K562 (cell line): ENCODE measurements around the gene NOA1. TPM values are rescaled to one million over a fixed set of nuclear protein-coding genes. Genes with fewer than 3 reads are reported as not detected.

ENCODE experiments used
- ATAC-seq: fragments of 200-7000 bp; cut with Tn5 transposase; 3 replicates; pipeline ENCODE4 v1.9.1; 2020; ENCODE audit warnings: moderate library complexity
- BruUV-seq: library from RNA; stranded (reverse); fragments of 400-500 nt; replicated peaks from 2 replicates; lab custom pipeline; 2021; lab: Mats Ljungman, UMichigan
- CTCF ChIA-PET: fragments of 300-600 bp; formaldehyde crosslinking; extraction: SDS; loops from one replicate; lab custom pipeline; 2021; ENCODE audit warnings: low intra/inter-chr PET ratio; lab: Yijun Ruan, JAX
- POLR2A ChIA-PET: fragments of 300-600, 350-650 bp; sonication (Branson Sonifier 250); formaldehyde crosslinking; extraction: SDS; loops from one replicate; lab custom pipeline; 2021; ENCODE audit warnings: antibody characterized with exemption, inconsistent platforms; lab: Yijun Ruan, JAX
- DNase-seq, 4 experiments: peaks; one replicate each; pipeline versions ENCODE4 v3.0.0 to v3.0.0-alpha.2; 2011 to 2018; ENCODE audit warnings: low spot score in 3 of 4, mixed read lengths in 3 of 4; ENCODE audit errors: extremely low read depth in 1 of 4
- FAIRE-seq: peaks from 2 replicates; lab custom pipeline; 2011; peaks lifted over from hg19 to GRCh38; lab: Jason Lieb, UNC
- H2AFZ ChIP-seq: 2 replicates; pipeline ENCODE4 v1.6.0; 2011; ENCODE audit warnings: low read depth, low read length, control low read depth, inconsistent platforms
- H3K27ac ChIP-seq: fragments of 200-600 bp; 3 replicates; pipeline ENCODE4 v1.8.0; 2011; ENCODE audit warnings: low read depth, mild to moderate bottlenecking, control low read depth, inconsistent platforms, low read length, moderate library complexity, mixed read lengths; ENCODE audit errors: extremely low read depth
- H3K27me3 ChIP-seq, 2 experiments: fragments of 300-600 bp in 1 of 2; 2 replicates in 1 of 2; 3 replicates in 1 of 2; pipeline versions ENCODE4 v1.6.0 to v1.8.0; 2011; ENCODE audit warnings: inconsistent platforms in 2 of 2, low read length in 2 of 2, mild to moderate bottlenecking in 1 of 2, mixed read lengths in 1 of 2, moderate library complexity in 1 of 2; ENCODE audit not compliant: control insufficient read depth in 2 of 2, insufficient read depth in 2 of 2
- H3K36me3 ChIP-seq: fragments of 300-600 bp; 3 replicates; pipeline ENCODE4 v1.8.0; 2011; ENCODE audit warnings: mild to moderate bottlenecking, low read length, inconsistent platforms; ENCODE audit not compliant: control insufficient read depth, insufficient read depth
- H3K4me1 ChIP-seq, 2 experiments: fragments of 200-600 bp in 1 of 2; replicated peaks in 1 of 2; 2 replicates in 1 of 2; 3 replicates in 1 of 2; pipeline versions ENCODE4 v1.5.1 to v1.8.0; 2011; ENCODE audit warnings: inconsistent platforms in 2 of 2, low read length in 2 of 2, mild to moderate bottlenecking in 1 of 2, mixed read lengths in 1 of 2, moderate library complexity in 1 of 2; ENCODE audit not compliant: control insufficient read depth in 2 of 2, insufficient read depth in 2 of 2
- H3K4me2 ChIP-seq: 2 replicates; pipeline ENCODE4 v1.6.1; 2011; ENCODE audit warnings: low read length, control low read depth, inconsistent platforms, mixed read lengths; ENCODE audit not compliant: insufficient read depth
- H3K4me3 ChIP-seq: fragments of 200-600 bp; sonication (generic), shearing (Covaris generic); 2 replicates; pipeline ENCODE4 v1.5.1; 2016; ENCODE audit warnings: control low read depth, inconsistent platforms
- H3K79me2 ChIP-seq: fragments of 200-600 bp; 3 replicates; pipeline ENCODE4 v1.8.0; 2011; ENCODE audit warnings: low read length, inconsistent platforms; ENCODE audit not compliant: control insufficient read depth, insufficient read depth
- H3K9ac ChIP-seq, 2 experiments: 2 replicates each; pipeline versions ENCODE4 v1.6.0 to v1.6.1; 2011; ENCODE audit warnings: low read depth in 2 of 2, low read length in 2 of 2, control low read depth in 1 of 2, inconsistent platforms in 1 of 2, mild to moderate bottlenecking in 1 of 2, mixed read lengths in 1 of 2; ENCODE audit not compliant: insufficient read depth in 1 of 2
- H3K9me1 ChIP-seq: one replicate; pipeline ENCODE4 v1.6.0; 2011; ENCODE audit warnings: inconsistent platforms, mild to moderate bottlenecking, low read length, moderate library complexity; ENCODE audit not compliant: control insufficient read depth, insufficient read depth
- H3K9me3 ChIP-seq: replicated peaks from 2 replicates; pipeline ENCODE4 v1.5.1; 2011; ENCODE audit warnings: low read depth, low read length, inconsistent platforms; ENCODE audit not compliant: control insufficient read depth, insufficient read depth
- H4K20me1 ChIP-seq: replicated peaks from 2 replicates; pipeline ENCODE4 v1.6.1; 2011; ENCODE audit warnings: low read length, inconsistent platforms, mixed read lengths; ENCODE audit not compliant: control insufficient read depth, insufficient read depth
- ARID3A ChIP-seq: IDR thresholded peaks from 2 replicates; pipeline ENCODE4 v1.6.1; 2012; ENCODE audit warnings: low read depth, low read length, improper control_type of control experiment, borderline replicate concordance
- MITF ChIP-seq: IDR thresholded peaks from 2 replicates; pipeline ENCODE4 v1.6.1; 2014; ENCODE audit warnings: antibody characterized with exemption
- PHB2 ChIP-seq: fragments of 450-650 bp; IDR thresholded peaks from 2 replicates; pipeline ENCODE4 v1.6.1; 2017; ENCODE audit warnings: low read depth
- SMARCB1 ChIP-seq: IDR thresholded peaks from 2 replicates; pipeline ENCODE4 v1.6.1; 2011; ENCODE audit warnings: improper control_type of control experiment, low read depth; ENCODE audit not compliant: insufficient read length
- TFE3 ChIP-seq: fragments of 450-650 bp; formaldehyde crosslinking; IDR thresholded peaks from 2 replicates; pipeline ENCODE4 v1.4.0; 2020; ENCODE audit warnings: mild to moderate bottlenecking, mixed read lengths
- TRIM24 ChIP-seq, 2 experiments: fragments of 450-650 bp; IDR thresholded peaks; 2 replicates each; pipeline ENCODE4 v1.6.1; 2016
- ZBTB11 ChIP-seq, 3 experiments: fragments of 200-800 bp in 1 of 3; fragments of 250-450 bp in 1 of 3; fragments of 450-650 bp in 1 of 3; sonication (Bioruptor Pico) in 1 of 3; sonication (Bioruptor generic) in 1 of 3; formaldehyde crosslinking in 1 of 3; IDR thresholded peaks; 2 replicates each; pipeline versions ENCODE4 v1.6.1 to v1.8.0; 2016 to 2022; ENCODE audit warnings: mild to moderate bottlenecking in 2 of 3, missing genetic modification characterization in 2 of 3, missing compliant biosample characterization in 1 of 3, moderate library complexity in 1 of 3
- ZNF311 ChIP-seq: fragments of 250-450 bp; sonication (Bioruptor Pico); IDR thresholded peaks from 2 replicates; pipeline ENCODE4 v1.4.0; 2020; ENCODE audit warnings: mild to moderate bottlenecking, moderate library complexity
- ZNF398 ChIP-seq: fragments of 250-450 bp; sonication (Bioruptor Pico); IDR thresholded peaks from 2 replicates; pipeline ENCODE4 v1.8.0; 2021; ENCODE audit warnings: moderate library complexity, mild to moderate bottlenecking, inconsistent platforms
- ZNF655 ChIP-seq: fragments of 250-450 bp; sonication (Bioruptor Pico); IDR thresholded peaks from 2 replicates; pipeline ENCODE4 v1.5.0; 2021
- WGBS: fragments of 100-300 bp; shearing (Covaris generic); methylation state at CpG from one replicate; pipeline ENCODE4 v1.1.6; 2016; ENCODE audit warnings: low coverage, mixed read lengths; ENCODE audit not compliant: insufficient coverage; ENCODE audit errors: missing lambda C conversion rate; 5-methylcytosine and 5-hydroxymethylcytosine counted together
- in situ Hi-C: fragments of 300-500 bp; cut with MboI; formaldehyde crosslinking; loops from 4 replicates; pipeline ENCODE4 v1.15.0; 2018; ENCODE audit warnings: inconsistent platforms, mixed read lengths
- intact Hi-C: fragments of 100-400 bp; cut with micrococcal nuclease; formaldehyde crosslinking; loops from 2 replicates; pipeline ENCODE4 v1.14.2; 2022
- polyA plus RNA-seq, 8 experiments: library from polyadenylated mRNA; depleted of rRNA in 4 of 8; stranded (reverse) in 5 of 8; unstranded in 3 of 8; fragments of >200 nt; fragmentation: Nextera tagmentation in 2 of 8; fragmentation: Illumina TruSeq in 1 of 8; extraction: Ambion mirVana in 2 of 8; extraction: Trizol in 1 of 8; gene quantifications; 2 replicates each; pipeline versions ENCODE4 v1.2.1 to v1.2.3, GENCODE V29; 2011 to 2014; ENCODE audit warnings: inconsistent platforms in 1 of 8, missing spikeins in 1 of 8
- total RNA-seq, 7 experiments: library from RNA; depleted of rRNA in 6 of 7; stranded (reverse); fragments of >200 nt in 6 of 7; fragmentation: Illumina TruSeq in 2 of 7; extraction: Trizol in 2 of 7; gene quantifications; 2 replicates each; pipeline versions ENCODE4 v1.2.1 to v1.2.3, GENCODE V29; 2011 to 2021; ENCODE audit warnings: low replicate concordance in 1 of 7

Gene NOA1
- total and polyA plus RNA-seq, 9 of the 15 experiments (the other 6 are each of a cell fraction or from before 2014, with no cell fraction given), result 2.6 to 26.6 (median 16.7) TPM

- Histone ChIP-seq H3K36me3 (peaks cover 49% of the 10 kb centered on the region), H3K9me1 (no peaks in the 10 kb centered on the region), H3K79me2 (peaks cover 5% of the 10 kb centered on the region; the same call in 1 of the 3 replicates), H3K4me1 (no peaks in the 10 kb centered on the region), H3K4me2 (no peak overlapping the region), H3K27ac (no peak overlapping the region), H4K20me1 (no peaks in the 10 kb centered on the region), H3K9me3 (no peaks in the 10 kb centered on the region), H3K4me3 (no peak overlapping the region), H2AFZ (no peak overlapping the region), H3K27me3 (no peaks in the 10 kb centered on the region), H3K9ac (no peak overlapping the region)
- intact Hi-C loops (no loop called here), in situ Hi-C loops (no loop called here)
- FAIRE-seq, result no peak
- no peak for TF ChIP-seq ZBTB11 (CRISPR knock-in tag; IDR thresholded peaks at IDR 0.05)
- TF ChIP-seq MITF, result no peak
- no peak for TF ChIP-seq PHB2
- no peak for TF ChIP-seq SMARCB1
- no peak for TF ChIP-seq ZNF398 (CRISPR knock-in tag)
- TF ChIP-seq ARID3A, result no peak
- no peak for TF ChIP-seq TRIM24 (IDR thresholded peaks at IDR 0.05)
- TF ChIP-seq ZNF311 (CRISPR knock-in tag), result no peak
- no peak for TF ChIP-seq ZNF655 (CRISPR knock-in tag)
- TF ChIP-seq TFE3 (CRISPR knock-in tag), result no peak
- WGBS, result 85% methylated on average over 5 of the region's 7 CpGs
- ChIA-PET CTCF (no interaction called here), POLR2A (interaction anchor here (1.1 kb wide), 1 partner anchor 48 kb away, joined by 3 read pairs; the partner anchor contains the start of gene POLR2B)
- no peak for DNase-seq
- BruUV-seq, result no TSS peak
- peak; percentile 44 for ATAC-seq
Measured at GRCh38 chr4:56930638-56931037, 46.8 kb downstream of the NOA1 start.
